Left colon (tissue), 2 donors: Measurements from ENCODE around the gene DDAH1. TPM values are rescaled to one million over a fixed set of nuclear protein-coding genes. Genes with fewer than 3 reads are reported as not detected.

ENCODE experiments used
- ATAC-seq: fragments of 200-7000 bp; cut with Tn5 transposase; one replicate; pipeline ENCODE4 v1.9.1; 2020; ENCODE audit warnings: mild to moderate bottlenecking, moderate library complexity
- DNase-seq, 2 donors: peaks; one replicate each; pipeline ENCODE4 v3.0.0-alpha.2; 2020
- intact Hi-C, 2 donors: fragments of 100-400 bp; cut with DNase I in 1 of 2; cut with micrococcal nuclease in 1 of 2; formaldehyde crosslinking; loops; one replicate each; pipeline versions ENCODE4 v1.11.2 to v1.14.0; 2022; cut with DNase I, micrococcal nuclease
- total RNA-seq, 2 donors: library from RNA; stranded (reverse); fragmentation: NEBNext Ultra II Directional; extraction: Animal tissue kit (Norgen Biotek cat#: 25700); gene quantifications; one replicate each; pipeline ENCODE4 v1.2.1, GENCODE V29; 2021
- donor health status: DM: no; HTN: no; CAD: no.
- donor health status: DM: yes; HTN: yes; CAD: no.

DDAH1 gene
- total RNA-seq, 2 donors from 2014 or later: 88.5 to 93.0 TPM

DNA sequence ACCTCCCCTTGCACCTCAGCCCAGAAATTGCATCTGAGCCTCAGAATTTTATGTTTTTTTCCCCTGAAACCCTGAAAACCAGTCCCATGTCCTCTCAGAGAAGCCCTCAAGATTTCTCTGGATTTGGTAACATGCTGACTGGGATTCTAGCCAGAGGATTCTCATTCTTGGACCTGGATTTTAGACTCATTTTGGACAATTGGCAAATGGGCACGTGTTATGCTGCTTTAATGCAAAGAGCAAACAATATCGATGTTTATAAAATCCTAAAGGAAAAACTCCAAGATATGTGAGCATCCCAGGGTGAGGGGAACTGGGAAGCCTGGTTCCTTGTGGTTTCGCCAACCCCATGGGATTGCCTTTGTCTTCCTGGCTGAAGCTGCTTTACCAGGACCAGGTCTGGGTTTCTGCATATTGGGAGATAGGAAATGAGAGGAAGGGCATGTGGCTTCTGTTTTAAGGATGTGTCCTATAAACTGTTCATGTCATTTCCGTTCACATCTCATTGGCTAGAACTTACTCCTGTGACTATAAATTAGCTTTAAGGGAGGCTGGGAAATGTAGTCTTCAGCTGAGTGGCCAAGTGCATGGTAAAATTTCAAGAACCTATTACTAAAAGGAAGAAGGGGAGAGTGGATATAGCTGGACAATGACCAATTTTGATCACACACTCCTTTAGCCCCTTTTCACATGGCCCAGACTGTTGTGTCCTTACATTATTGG is 161.4 kb downstream of the DDAH1 start:
- ATAC-seq (no peak), DNase-seq (no peak)
- intact Hi-C loops: loop anchor here in 1 of 2 donors (10.0 kb wide), 2 partner anchors 281 to 711 kb away; partner anchors contain the start of gene CCN1

DNA sequence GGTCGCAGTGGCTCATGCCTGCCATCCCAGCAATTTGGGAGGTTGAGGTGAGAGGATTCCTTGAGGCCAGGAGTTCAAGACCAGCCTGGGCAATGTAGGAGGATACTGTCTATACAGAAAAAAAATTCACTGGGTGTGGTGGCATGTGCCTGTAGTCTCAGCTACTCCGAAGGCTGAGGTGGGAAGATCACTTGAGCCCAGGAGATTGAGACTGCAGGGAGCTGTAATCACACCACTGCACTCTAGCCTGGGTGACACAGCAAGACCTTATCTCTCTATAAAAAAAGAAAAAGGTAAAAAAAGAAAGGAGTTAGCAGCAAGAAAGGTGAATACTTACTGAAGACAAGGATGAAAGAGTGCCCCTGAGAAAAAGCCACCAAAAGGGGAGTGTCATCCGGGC is 164.8 kb downstream of the DDAH1 start:
- intact Hi-C loops: loop anchor here in 1 of 2 donors (10.0 kb wide), 2 partner anchors 285 to 715 kb away; partner anchors contain the start of gene CCN1
- no peak for ATAC-seq

DNA sequence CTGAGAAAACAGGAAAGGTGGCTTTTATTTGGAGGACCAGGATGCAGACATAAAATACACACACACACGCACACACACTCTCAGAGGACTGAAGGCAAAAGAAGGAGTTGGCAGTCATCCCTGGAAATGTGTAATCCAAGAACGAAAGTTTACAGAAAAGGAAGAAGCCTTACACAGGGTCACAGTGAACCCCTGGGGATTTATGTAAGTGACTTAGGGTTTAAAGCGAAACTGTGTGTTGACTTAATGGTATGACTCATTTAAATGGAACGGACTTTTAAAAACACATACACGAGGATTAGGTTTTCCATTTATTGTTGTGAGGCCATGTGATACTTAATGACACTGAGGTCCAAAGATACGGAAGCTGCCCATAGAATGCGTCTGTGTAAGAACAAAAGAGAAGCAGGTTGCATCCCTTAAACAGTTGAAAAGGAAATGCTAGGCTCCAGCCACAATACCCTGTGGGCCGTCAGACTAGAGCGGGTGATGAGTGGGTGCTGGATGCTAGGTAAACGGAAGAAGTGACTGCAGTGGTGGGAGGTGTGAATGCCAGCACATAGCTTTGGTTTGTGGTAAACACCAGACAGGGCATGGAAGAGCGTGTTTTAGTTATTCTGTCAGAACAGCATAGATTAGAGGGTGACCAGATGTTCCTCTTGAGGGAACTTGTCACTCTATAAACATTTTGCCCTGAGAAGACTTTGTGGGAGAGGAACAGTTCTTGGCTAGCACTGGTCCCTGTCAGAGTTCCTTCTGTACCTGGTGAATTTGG is 166.9 kb downstream of the DDAH1 start:
- peak; percentile 87 for ATAC-seq
- intact Hi-C loops: no loop called here
- peak; percentile 41 to 61 for DNase-seq

More for the DNA sequence above, 164.8 kb downstream of the DDAH1 start:
- DNase-seq: no peak

DNA sequence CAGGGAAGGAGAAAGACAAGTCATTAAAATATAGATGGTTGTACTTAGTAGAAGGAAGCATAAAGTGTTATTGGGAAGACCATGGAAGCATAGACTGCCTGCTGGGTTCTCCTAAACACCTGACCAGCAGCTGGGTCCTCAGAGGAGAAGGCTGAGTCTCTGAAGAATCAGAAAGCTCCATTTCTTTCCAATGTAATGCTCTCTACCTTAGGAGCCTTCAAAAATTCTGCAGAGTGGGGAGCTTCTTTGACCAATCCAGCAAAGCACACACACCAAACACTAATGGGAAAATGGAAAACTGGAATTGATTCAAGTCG is 167.5 kb downstream of the DDAH1 start:
- intact Hi-C loops: no loop called here
- ATAC-seq (no peak), DNase-seq (no peak)

DNA sequence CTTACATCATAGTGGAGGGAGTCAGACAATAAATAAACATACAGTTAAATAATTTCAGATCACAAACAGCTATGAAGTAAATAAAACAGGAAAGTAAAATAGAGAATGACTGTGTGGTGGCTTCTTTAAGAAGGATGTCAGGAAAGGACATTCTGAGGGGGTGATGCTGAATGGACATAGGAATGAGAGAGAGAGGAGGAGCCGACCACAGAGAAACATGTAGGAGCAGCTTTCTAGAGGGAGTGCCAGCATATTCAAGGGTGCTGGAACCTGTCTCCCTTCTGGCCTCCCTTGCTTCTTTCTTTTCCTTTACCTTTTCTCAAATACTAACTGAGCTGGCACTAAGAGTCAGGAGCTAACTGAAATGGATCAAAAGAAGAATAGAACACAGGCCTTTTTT is 168.0 kb downstream of the DDAH1 start:
- DNase-seq: no peak
- no peak for ATAC-seq

DNA sequence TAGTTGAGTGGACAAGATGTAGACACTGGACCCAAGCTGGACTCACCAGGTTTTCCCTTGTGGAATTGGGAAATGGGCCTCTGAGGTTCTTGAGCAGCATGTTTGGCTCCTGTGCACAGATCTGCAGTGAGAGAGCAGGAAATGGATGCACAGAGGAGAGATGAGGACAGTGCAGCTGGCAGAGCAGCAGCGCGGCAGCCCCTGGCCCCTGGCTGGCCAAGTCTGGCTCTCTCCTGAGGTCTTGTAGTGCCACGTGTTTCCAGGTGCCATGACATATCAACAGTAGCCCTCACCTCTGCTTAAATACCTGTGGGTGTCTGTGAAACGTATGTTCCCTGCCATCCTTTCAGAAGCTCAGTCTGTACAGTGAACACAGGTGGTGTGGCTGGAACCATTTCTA is 169.3 kb downstream of the DDAH1 start:
- intact Hi-C loops: no loop called here
- DNase-seq (no peak), ATAC-seq (no peak)

More for the DNA sequence above, 168.0 kb downstream of the DDAH1 start:
- intact Hi-C loops: no loop called here

DNA sequence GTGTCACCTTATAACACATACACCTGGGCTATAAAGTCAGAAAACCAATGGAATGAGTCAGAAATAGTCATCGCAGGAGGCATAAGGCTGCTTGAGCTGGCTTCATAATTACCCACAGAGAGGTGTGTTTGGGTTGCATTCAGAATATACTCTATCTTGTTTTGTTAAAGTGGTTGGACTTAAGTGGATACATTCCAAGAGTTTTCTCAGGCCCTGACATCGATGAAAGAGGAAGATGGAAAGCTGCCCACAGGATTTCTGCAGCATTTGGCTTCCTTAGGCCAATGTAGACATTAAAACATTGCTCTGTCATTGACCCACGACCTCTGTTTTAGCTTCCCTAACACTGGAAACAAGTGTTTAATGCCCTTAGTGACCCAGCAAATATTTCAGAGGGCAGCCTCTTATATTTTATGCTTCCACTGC is 169.9 kb downstream of the DDAH1 start:
- intact Hi-C loops: no loop called here
- DNase-seq: no peak
- ATAC-seq: no peak

DNA sequence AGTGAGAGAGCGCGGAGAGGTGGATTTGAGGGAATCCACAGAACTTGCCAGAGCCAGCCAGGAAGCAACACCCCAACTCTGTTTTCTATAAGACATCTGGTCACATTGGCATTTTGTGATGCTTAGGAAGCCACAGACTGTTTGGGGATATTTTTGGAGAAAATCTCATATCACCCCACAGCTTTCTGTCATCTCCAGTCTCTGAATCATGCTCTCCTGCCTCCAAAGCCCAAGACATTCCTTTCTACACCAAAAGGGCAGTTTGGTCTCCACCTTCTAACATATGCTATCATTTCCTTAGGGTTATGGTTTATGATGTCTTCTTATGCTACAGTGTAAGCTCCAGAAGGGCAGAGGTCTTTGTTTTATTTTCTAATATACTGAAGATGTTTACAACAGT is 174.1 kb downstream of the DDAH1 start:
- DNase-seq: no peak
- intact Hi-C loops: no loop called here
- no peak for ATAC-seq

DNA sequence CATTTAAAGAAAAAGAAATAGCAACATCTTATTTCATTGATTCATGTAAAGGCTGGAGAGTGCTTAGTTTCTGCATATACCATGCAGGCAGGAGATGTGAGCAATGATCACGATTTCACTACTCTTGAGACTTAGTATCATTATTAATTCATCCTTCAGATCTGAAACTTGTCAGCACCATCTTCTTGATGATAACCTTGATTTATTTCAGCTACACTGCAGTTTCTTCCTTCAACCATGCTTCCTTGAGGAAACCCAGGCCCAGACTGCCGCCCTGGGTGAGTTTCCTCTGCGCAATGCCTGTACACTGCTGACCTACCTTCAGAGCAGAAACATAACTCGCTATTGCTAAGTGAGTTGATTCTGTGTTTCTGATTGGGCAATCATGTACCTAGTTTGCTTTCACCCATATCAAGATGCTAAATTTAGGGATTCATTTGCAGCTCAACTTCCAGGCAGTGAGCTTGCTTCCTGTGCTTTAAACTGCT is 175.1 kb downstream of the DDAH1 start:
- intact Hi-C loops: no loop called here
- ATAC-seq (no peak), DNase-seq (no peak)

DNA sequence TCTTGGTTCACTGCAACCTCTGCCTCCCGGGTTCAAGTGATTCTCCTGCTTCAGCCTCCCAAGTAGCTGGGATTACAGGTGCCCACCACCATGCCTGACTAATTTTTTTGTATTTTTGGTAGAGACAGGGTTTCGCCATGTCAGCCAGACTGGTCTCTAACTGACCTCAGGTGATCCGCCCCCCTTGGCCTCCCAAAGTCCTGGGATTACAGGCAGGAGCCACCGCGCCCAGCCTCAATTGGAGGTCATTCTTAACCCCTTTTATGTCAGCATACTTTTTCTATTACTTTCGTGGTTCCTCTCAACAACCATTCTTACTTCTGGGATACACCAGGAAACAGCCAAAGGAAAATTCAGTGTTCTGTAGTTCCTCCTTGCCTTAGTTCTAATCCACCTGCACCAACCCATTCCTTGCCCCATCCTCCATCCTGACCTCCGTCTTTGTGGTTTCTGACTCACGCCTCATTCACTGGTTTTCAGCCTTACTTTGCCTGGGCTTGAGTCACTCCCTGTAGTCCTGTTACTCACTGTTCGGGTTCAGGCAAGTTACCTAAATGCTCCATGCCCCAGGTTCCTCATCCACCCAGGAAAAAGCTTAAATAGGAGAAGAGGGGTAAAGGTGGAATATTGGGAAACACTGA is 175.6 kb downstream of the DDAH1 start:
- ATAC-seq (peak; percentile 30), DNase-seq (no peak)
- intact Hi-C loops: no loop called here

DNA sequence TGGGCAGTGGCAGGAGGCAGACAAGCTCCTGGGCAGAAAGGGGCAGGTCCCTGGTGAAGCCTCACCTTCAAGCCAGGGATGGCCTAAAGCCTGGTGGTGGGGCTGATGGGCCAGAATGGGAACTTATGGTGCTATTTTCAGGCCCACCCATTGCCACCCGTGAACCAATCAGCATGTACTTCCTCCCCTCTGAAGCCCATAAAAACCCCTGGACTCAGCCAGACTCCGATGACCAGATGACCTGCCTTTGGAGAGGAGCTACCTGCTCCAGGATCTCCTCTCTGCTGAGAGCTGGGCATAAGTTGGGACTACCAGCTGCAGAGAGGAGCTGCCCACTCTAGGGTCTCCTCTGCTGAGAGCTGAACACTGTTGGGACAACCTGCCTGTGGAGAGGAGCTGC is 180.8 kb downstream of the DDAH1 start:
- intact Hi-C loops: no loop called here
- DNase-seq (no peak), ATAC-seq (no peak)

DNA sequence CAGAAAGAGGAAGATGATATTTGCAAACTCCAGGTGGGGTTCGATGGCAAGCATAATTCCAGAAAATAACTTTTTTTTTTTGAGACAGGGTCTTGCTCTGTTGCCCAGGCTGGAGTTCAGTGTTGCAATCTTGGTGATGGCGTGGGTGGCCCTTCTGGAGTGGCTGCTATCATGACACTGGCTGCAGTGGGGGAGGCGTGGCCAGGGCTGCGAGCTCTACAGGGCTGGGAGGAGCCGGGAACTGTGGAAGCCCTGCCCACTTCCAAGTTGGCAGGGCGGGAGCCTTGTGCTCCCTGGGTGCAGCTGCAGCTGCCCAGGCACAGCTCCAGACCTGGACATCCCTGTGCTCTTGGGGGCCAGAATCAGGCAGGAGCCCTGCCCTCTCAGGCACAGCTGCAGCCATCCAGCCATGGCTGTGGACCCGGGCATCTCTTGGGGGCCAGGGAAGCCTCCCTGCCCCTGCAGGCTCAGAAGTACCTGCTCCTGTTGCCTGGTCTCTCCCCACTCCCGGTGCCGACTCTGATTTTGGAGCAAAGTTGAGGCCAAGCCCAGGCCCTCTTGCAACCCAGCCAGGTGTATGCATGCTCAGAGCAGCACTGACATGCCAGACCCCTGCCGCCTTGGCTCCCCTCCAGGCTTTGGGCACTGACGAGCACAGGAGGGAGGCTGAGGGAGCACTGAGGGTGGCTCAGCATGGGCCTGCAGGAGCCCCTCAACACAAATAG is 181.3 kb downstream of the DDAH1 start:
- DNase-seq (peak; percentile 82 to 84), ATAC-seq (peak; percentile 79)
- intact Hi-C loops: no loop called here

DNA sequence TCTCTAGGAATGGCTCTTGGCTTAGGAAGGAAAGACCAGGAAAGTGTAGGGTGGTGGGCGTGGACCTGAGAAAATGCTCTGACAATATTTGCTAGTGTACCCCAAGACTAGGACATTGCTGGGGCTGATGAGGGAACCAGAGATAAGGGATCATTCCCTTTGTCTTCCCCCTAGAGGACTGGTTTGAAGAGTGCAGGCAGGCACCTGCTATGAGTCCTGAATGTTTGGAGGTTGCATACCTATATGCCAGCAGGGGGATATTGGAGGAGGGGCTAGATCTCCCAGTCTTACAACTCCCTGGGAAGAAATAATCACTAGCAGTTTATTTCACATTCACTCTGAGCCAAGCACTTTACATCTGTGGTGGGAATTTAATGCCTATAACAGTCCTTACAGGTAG is 182.5 kb downstream of the DDAH1 start:
- ATAC-seq: no peak
- no peak for DNase-seq
- intact Hi-C loops: no loop called here

DNA sequence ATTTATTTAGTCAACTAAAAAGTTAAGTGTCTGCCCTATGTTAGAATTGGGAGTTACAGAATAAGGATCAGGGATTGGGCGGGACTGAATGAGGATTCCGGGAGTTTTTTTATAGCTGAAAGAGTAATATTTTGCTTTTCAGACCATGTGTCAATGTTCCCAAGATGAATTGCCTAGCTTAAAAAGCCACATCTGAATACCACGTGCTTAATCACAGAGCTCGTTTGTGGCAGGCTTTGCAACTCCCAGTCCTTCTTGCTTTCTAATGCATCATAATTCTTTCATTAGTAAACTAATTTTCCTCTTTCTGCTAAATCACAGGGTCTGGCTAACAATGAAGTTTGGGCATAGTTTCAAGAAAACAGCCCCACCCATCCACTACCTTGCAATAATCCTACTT is 184.3 kb downstream of the DDAH1 start:
- ATAC-seq: no peak
- intact Hi-C loops: no loop called here

DNA sequence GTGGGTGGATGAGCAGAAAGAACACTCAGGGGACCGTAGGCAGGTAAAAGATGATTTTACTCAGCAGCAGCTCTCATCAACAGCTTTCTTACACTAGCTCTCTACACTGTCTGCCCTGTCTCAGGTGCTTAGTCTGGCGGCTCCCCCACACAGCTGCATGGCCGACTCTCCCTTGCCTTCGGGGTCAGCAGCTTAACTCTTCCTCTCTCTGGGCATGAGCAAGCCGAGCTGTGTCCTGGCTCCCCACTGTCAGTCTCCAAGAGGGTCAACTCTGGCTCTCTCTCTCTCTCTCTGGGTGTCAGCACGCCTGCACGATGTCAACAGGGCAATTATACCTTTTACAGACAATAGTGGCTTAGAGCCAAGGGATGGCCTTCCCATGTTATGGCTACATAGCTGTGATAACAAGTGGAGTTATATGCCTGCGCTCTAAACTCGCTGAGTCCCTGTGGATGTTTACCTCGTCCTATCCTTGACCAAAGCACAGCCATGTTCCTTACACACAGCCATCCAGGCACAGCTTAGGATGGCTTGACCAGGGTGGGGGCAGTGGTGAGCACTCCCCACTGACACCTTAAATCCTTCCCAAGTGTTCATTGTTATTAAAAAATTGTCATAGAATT is 185.4 kb downstream of the DDAH1 start:
- no peak for ATAC-seq
- intact Hi-C loops: no loop called here
- no peak for DNase-seq

More for the DNA sequence above, 184.3 kb downstream of the DDAH1 start:
- DNase-seq: no peak

DNA sequence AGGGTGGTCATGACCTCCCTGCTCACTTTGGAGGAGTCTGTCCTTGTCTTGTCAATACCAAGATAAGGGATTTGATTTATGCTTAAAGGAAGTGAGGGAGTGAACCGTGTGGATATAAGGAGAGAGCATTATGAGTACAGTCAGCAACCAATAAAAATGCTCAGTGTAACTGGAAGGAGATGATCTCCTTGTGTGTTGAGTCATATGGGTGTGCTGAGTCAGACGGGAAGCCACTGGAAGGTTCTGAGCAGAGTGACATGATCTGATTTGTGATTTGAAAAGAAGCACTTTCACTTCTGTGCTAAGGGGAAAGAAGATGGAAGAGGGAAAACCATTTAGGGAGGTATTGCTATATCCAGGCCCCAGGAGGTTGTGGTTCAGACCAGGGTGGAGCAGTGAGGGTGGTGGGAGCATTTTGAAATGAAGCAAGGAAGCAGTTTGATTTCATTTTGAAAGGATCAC is 186.1 kb downstream of the DDAH1 start:
- ATAC-seq (peak; percentile 47), DNase-seq (peak; percentile 47 to 84)
- intact Hi-C loops: no loop called here

DNA sequence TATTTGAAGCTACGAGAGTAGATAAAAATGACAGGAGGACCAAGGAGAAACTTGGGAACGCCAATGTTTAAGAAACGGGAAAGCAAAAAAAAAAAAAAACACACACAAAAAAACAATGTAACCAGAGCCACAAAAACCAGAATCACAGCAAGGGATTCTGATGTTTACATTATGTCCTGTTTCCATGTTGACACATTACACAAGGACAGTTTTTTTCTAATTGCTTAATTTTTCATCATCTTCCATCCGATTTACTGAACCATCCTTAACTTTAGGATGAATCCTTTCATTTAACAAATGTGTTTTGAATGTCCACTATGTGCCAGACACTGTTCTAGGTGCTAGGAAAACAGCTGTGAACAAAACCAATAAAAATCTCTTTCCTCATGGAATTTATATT is 187.2 kb downstream of the DDAH1 start:
- DNase-seq (no peak), ATAC-seq (no peak)
- intact Hi-C loops: no loop called here

DNA sequence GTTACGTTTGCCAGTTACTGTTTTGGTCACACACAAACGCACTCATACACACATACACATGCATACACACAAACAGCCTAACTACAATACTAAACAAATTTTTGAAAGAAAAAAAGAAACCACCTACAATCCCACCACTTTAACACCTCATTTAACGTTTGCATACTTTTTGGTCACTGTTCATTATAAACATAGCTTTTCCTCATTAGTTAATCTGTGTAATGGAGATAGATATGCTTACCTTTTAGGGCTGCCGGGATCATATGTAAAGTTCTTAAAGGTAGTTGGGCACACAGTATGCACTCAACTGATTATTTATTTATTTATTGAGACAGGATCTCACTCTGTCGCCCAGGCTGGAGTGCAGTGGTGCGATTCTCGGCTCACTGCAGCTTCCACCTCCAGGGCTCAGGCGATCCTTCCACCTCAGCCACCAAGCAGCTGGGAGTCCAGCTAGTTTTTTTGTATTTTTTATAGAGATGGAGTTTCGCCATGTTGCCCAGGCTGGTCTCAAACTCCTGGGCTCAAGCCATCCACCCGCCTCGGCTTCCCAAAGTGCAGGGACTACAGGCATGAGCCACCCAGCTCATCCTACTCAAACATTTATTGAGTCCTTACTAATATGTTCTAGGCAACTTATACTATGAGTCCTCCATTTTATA is 187.8 kb downstream of the DDAH1 start:
- ATAC-seq (no peak), DNase-seq (peak in 1 of 2 donors; percentile 31)
- intact Hi-C loops: no loop called here
